HG03159 (cell line): ENCODE measurements around the gene OSMR.

Source experiments
- ATAC-seq: cut with Tn5 transposase; IDR thresholded peaks from one replicate; pipeline ENCODE4 v1.9.1; 2021; ENCODE audit warnings: mild to moderate bottlenecking, moderate library complexity; ENCODE audit not compliant: unreplicated experiment

Gene OSMR

GRCh38 chr5:38845526-38846378 is at the start of gene OSMR:
TSS of gene OSMR (plus strand) at chr5:38846012. CDS start at chr5:38869045, 23,033 bp downstream.
- ATAC-seq = no peak

DNA sequence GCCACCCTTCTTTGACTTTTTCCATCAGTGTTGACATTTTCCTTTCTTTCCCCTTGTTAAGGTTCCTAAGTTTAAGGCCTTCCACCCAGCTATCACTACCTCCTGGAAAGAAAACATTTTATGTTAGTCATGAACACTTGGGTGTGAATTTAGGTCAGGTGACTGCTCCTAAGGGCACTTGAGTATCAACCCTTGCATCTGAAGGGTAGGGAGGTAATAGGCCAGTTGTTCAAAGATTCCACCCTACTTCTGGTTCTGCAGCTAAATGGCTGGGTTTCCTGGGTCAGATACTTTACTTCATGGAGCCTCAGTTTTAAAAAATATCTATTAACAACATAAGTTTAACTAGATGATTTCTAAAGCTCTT is 49.1 kb upstream of the OSMR start:
- ATAC-seq = no peak

- no peak for ATAC-seq
Measured at GRCh38 chr5:38797838-38798237, 48.0 kb upstream of the OSMR start.

DNA sequence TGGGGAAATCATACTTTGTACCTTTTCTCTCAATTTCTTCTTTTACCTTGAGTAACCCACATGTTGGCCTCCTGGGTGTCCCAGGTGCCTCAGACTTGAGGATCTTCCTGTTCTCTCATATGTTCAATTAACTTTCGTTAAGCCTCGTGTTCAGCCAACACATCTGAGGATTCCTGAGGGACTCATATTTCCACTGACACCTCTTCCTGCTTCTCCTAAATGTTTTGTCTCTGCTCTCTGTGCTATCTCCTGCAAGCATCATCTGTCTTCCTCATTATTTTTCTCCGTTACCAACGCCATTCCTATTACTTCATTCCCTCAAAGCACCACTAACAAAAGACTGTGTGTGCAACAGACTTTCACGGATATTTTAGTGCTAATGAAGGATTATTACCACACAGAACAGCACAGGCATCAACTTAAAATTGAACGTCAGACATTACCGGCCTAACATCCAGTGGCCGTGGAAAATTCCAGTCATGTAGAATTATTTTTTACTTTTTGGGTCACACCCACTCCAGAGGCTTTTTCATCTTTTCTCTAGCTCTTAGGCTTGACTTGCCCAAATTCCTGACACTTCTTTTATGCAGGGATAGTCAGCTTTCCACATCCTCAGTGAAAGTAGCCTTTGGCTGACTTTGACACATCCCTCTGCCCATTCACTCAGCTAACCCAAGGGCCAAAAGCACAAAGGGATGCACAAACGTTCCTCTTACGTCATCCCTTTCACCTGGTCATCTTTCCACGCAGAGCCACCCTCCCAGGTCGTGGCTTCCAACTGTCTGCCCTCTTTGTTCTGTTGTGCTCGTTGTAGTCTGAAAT is 46.0 kb upstream of the OSMR start:
- ATAC-seq = no peak

GRCh38 chr5:38800515-38800914 is 45.3 kb upstream of the OSMR start:
- ATAC-seq = no peak

DNA sequence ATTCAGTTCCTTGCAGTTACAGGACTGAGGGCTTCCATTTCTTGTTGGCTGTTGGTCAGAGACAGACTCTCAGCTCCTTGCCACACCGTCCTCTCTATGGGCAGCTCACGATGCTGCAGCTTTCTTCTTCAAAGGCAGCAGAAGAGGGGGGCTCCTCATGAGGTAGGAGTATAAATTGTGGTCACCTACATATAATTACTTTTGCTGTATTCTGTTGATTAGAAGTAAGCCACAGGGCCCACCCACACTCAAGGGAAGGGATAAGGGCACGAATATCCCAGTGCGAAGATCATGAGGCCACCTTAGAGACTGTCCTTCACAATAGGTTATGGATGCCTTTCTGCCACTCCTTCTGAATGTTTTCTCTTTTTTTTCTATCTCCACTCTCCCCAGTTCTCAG is 43.7 kb upstream of the OSMR start:
- ATAC-seq = no peak

- ATAC-seq = no peak
Measured at GRCh38 chr5:38803246-38803645, 42.6 kb upstream of the OSMR start.

DNA sequence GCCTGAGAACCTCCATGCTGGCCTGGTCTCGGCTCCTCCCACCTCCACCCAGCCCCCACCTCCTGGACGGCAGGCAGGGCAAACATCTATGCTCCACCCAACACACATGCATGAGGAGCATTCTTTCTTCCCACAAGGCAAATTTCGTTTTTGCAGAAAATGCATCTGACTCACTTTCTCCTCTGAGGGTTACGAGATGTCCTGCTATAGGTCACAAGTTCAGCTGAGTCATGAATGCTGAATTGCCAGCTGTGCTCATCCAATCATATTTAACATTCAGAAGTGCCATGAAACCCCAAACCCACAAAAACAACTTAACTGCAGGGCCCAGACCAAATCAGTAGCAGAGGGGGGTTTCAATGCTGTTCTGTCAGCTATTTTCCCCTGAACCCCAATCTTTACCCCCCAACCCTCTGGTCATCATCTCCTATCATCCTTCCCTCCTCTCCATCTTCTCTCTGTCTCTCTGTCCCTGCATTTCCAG is 39.0 kb upstream of the OSMR start:
- ATAC-seq = no peak

DNA sequence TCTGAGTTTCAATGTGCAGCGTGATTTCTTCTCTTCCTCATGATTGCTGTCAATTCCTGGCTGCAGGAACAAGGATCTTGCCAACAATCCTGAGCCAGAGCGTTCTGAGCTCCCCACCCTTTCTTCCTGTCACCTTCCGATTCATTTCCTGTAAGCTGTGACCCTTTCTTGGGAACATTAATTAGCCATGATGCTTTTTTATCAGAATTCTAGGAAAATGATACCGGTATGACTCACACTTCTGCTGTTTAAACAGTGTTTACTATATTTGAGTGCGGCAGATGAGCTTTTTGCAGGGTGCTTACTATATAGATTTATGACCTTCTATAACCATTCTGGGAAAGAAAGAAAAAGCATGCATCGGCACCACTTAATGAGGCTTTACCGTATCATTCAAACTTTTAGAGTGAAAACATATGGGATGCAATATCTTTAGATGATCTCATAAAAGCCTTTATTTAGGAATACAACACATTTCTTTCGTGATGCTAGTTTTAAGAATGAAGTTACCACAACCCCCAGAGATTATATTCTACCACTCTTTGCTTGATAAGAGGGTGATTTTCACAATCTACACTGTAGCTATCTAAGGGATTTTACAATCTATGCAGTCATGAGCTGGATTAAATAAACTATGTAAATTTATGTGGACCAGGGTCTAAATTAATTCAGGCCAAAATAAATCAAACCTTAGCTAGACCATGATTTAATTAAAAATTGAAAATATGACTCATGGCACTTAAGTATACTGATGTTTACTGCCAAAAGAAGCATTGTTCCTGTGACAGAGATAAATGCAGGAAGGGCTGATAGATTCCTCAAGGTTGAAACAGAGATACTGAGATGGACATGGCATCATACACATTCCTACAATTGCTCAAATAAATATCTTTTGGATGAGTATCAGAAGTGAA is 38.0 kb upstream of the OSMR start:
- ATAC-seq = no peak

- ATAC-seq = no peak
Measured at GRCh38 chr5:38808666-38809343, 37.0 kb upstream of the OSMR start.

- ATAC-seq = no peak
Measured at GRCh38 chr5:38809388-38810359, 36.1 kb upstream of the OSMR start.

GRCh38 chr5:38814879-38815278 is 30.9 kb upstream of the OSMR start:
- no peak for ATAC-seq

DNA sequence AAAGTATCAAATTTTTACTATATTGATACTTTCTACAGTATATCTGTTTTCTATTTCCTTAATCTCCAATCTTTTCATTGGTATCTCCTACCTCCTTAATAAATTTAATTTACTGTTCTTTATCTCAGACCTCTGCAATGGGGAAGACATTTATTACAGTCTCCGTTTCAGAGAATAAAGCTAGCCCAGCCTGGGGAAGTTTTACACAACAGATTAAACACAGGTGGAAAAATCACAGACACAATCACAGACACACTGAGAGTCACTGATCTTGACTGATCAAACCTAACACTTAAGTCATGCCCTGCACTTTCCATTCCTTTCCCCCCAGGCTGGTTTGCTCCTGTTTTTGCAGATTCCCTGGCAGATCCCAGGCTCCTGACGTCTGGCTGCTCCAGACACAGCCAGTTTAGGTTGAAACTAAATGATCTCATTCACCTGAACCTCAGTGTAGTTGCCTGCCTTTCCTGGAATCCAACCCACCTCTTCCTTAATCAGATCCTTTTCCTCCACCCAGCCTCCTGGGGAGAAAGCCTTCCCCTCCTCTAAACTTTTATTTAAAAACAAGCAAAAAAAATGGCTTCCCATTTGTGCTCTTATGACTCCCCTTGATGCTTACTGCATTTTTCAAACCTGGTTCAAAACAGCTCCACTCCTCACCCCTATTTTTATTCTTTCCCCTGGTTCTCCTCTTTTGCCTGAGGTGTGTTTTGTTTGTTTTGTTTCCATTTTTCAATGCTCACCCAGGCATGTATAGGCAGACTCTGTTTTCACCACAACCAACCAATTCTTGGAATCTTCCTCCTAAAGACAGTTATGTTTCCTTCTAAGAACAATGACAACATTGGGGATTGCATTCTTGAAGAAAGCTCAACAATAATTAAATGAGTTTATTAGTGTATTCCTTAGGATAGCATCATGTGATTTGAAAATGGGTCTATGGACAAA is 29.5 kb upstream of the OSMR start:
- ATAC-seq = no peak

- ATAC-seq = no peak
Measured at GRCh38 chr5:38821679-38822078, 24.1 kb upstream of the OSMR start.

DNA sequence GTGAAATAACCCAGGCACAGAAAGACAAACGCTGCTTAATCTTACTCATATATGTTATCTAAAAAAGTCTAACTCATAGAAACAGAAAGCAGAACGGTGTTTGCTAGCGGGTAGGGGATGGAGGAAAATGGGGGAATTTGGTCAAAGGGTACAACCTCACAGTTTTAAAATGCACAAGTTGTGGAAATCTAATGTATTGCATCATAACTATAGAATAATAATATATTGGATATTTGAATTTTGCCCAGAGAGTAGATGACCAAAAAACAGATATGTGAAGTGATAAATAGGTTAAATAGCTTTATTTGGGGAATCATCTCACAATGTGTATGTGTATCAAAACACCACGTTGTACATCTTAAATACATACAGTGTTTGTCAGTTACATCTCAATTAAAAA is 22.3 kb upstream of the OSMR start:
- ATAC-seq = no peak

DNA sequence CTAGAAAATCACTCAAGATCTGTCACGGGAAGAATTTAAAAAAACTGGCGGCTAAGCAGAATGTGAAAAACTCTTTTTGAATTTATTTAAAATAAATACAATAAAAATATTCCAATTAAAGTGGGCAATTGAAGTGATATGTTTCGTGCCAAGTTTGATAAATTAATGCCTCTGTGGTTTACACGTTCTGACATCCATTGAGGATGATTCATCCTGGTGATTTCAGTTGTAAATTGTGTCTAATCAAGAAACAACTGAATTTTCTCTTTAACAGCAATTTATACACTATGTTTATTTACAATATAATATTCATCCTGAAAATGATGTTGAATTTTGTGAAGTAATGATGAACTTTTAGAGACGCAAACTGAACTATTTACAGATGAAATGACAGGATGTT is 21.0 kb upstream of the OSMR start:
- no peak for ATAC-seq

GRCh38 chr5:38825494-38825893 is 20.3 kb upstream of the OSMR start:
- no peak for ATAC-seq

DNA sequence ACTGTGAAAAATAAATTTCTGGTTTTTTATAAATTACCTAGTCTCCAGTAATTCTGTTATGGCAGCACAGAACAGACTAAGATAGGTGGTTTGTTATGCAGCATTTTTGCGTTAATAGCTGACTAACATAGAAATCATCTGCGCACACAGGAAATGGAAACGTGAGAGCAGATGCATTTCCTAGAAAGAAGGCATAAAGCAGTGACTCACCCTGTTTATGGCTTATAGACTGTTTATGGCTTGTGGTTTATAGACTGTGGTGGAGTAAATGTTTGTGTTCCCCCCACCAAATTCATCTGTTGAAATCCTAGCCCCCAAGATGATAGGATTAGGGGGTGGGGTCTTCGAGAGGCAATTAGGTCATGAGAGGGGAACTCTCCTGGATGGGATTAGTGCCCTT is 18.3 kb upstream of the OSMR start:
- ATAC-seq = no peak
